Measurements from ENCODE around the gene USP48. TPM values are rescaled to one million over a fixed set of nuclear protein-coding genes. Genes with fewer than 3 reads are reported as not detected.

Gene USP48
- total and polyA plus RNA-seq, 2 of the 8 experiments (the other 6 are each of a cell fraction or from before 2014, with no cell fraction given) = 12.8 to 83.5 TPM

DNA sequence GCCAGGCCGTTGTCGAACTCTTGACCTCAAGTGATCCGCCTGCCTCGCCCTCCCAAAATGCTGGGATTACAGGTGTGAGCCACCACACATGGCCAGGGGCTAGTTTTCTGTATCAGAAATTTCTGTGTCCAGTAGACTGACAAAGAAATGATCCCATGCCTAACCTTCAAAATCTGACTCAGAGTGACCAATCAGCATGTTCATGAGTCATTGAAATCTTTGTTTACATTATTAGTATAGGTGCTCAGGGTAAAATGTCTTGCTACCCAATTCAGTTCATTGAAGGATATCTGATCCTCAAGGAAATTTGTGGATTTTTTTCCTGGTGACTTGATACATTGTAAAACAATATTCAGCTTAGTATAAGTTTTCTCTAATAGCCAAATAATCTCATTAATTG, 18.2 kb upstream of the USP48 start (continued):
- TF ChIP-seq CHD7 (IDR thresholded peaks at IDR 0.05; ENCODE audit: insufficient replicate concordance, low read length) = no peak
